Measurements from ENCODE around the gene SLC37A3.
"Not testable (repeated sequence)": the region's sequence is repeated elsewhere in the genome, so short reads cannot be mapped to it uniquely, and the experiment has no call there.

The SLC37A3 gene

GRCh38 chr7:140397784-140398750, at the start of gene SLC37A3:
SLC37A3 (minus strand) TSS chr7:140398530; CDS start chr7:140382526, 16,004 bp downstream.
- peak; percentile 87 for DNase-seq

- DNase-seq: no peak
Measured at GRCh38 chr7:140447841-140448240, 49.5 kb upstream of the SLC37A3 start.

- DNase-seq: no peak
Measured at GRCh38 chr7:140446467-140446866, 48.1 kb upstream of the SLC37A3 start.

GRCh38 chr7:140441519-140441918, 43.2 kb upstream of the SLC37A3 start:
- DNase-seq: no peak

- no peak for DNase-seq
Measured at GRCh38 chr7:140440593-140440992, 42.3 kb upstream of the SLC37A3 start.

- no peak for DNase-seq
Measured at GRCh38 chr7:140439359-140439758, 41.0 kb upstream of the SLC37A3 start.

- DNase-seq: no peak
Measured at GRCh38 chr7:140435252-140435895, 37.0 kb upstream of the SLC37A3 start.

GRCh38 chr7:140433396-140433795, 35.1 kb upstream of the SLC37A3 start:
- no peak for DNase-seq

- no peak for DNase-seq
Measured at GRCh38 chr7:140426130-140426529, 27.8 kb upstream of the SLC37A3 start.

- no peak for DNase-seq
Measured at GRCh38 chr7:140425718-140426117, 27.4 kb upstream of the SLC37A3 start.

- DNase-seq: no peak
Measured at GRCh38 chr7:140423501-140423900, 25.2 kb upstream of the SLC37A3 start.

- no peak for DNase-seq
Measured at GRCh38 chr7:140421521-140421920, 23.2 kb upstream of the SLC37A3 start.

- DNase-seq: no peak
Measured at GRCh38 chr7:140418653-140419052, 20.3 kb upstream of the SLC37A3 start.

- DNase-seq: peak; percentile 51
Measured at GRCh38 chr7:140418156-140418472, 19.8 kb upstream of the SLC37A3 start.

GRCh38 chr7:140417456-140418155, 19.3 kb upstream of the SLC37A3 start:
- peak; percentile 3 for DNase-seq

GRCh38 chr7:140416560-140416959, 18.2 kb upstream of the SLC37A3 start:
- peak; percentile 4 for DNase-seq

- not testable (repeated sequence) for DNase-seq
Measured at GRCh38 chr7:140415816-140416215, 17.5 kb upstream of the SLC37A3 start.

- no peak for DNase-seq
Measured at GRCh38 chr7:140415361-140415760, 17.0 kb upstream of the SLC37A3 start.

GRCh38 chr7:140404565-140405065, 6.3 kb upstream of the SLC37A3 start:
- peak; percentile 13 for DNase-seq

- peak; percentile 55 for DNase-seq
Measured at GRCh38 chr7:140403878-140404564, 5.7 kb upstream of the SLC37A3 start, which contains the start of gene RAB19. RAB19 (plus strand) TSS chr7:140404058; CDS start chr7:140407647, 3,589 bp downstream.

GRCh38 chr7:140402178-140402835, 4.0 kb upstream of the SLC37A3 start:
- DNase-seq: no peak

GRCh38 chr7:140400381-140400780, 2.1 kb upstream of the SLC37A3 start:
- no peak for DNase-seq

Measured in NCI-H2029 (cell line).